ENCODE measurements around the gene YIF1A.

Gene YIF1A

GRCh38 chr11:66275984-66276612 lies 12.8 kb downstream of the YIF1A start:
- peaks cover 34% of the 10 kb centered on the region for H3K36me3 ChIP-seq (replicated peaks; ENCODE audit: low read depth, low read length)

GRCh38 chr11:66275396-66275795 lies 13.5 kb downstream of the YIF1A start:
- H3K9me3 ChIP-seq (ENCODE audit: insufficient read depth, low read length): no peaks in the 10 kb centered on the region
- H3K27me3 ChIP-seq (ENCODE audit: low read depth, low read length): no peaks in the 10 kb centered on the region
- H3K4me2 ChIP-seq (ENCODE audit: low read length): no peak overlapping the region
- peaks cover 13% of the 10 kb centered on the region for H3K79me2 ChIP-seq (ENCODE audit: low read length)
- no peak overlapping the region for H2AFZ ChIP-seq (ENCODE audit: low read depth, low read length)
- peaks cover 7% of the 10 kb centered on the region for H3K4me1 ChIP-seq (ENCODE audit: low read length)
- no peak overlapping the region for H3K4me3 ChIP-seq (ENCODE audit: low read length)
- H3K9ac ChIP-seq (ENCODE audit: low read length): no peak overlapping the region
- peaks cover 15% of the 10 kb centered on the region for H4K20me1 ChIP-seq (ENCODE audit: insufficient read depth, low read length)
- H3K36me3 ChIP-seq (replicated peaks; ENCODE audit: low read depth, low read length): peaks cover 39% of the 10 kb centered on the region
- no peak overlapping the region for H3K27ac ChIP-seq (ENCODE audit: low read length)
- TF ChIP-seq EZH2phosphoT487 (IDR thresholded peaks at IDR 0.05; ENCODE audit: low read depth) (no peak), CTCF (IDR thresholded peaks at IDR 0.05; ENCODE audit: low read depth, low read length) (no peak)

More at GRCh38 chr11:66275984-66276612, 12.8 kb downstream of the YIF1A start:
- H3K4me3 ChIP-seq (ENCODE audit: low read length): no peak overlapping the region
- H2AFZ ChIP-seq (ENCODE audit: low read depth, low read length): no peak overlapping the region
- no peaks in the 10 kb centered on the region for H3K27me3 ChIP-seq (ENCODE audit: low read depth, low read length)
- no peaks in the 10 kb centered on the region for H3K9me3 ChIP-seq (ENCODE audit: insufficient read depth, low read length)
- TF ChIP-seq EZH2phosphoT487 (IDR thresholded peaks at IDR 0.05; ENCODE audit: low read depth) (no peak), CTCF (IDR thresholded peaks at IDR 0.05; ENCODE audit: low read depth, low read length) (no peak)
- H3K79me2 ChIP-seq (ENCODE audit: low read length): 0 out of 2 replicates have a peak, but pooled peaks cover 7% of the 10 kb centered on the region
- H3K4me2 ChIP-seq (ENCODE audit: low read length): no peak overlapping the region
- peaks cover 7% of the 10 kb centered on the region for H3K4me1 ChIP-seq (ENCODE audit: low read length)
- H3K9ac ChIP-seq (ENCODE audit: low read length): no peak overlapping the region
- no peak overlapping the region for H3K27ac ChIP-seq (ENCODE audit: low read length)
- H4K20me1 ChIP-seq (ENCODE audit: insufficient read depth, low read length): peaks cover 10% of the 10 kb centered on the region; the same call in 1 of the 2 replicates

- Histone ChIP-seq H3K4me2 (ENCODE audit: low read length) (no peak overlapping the region), H4K20me1 (ENCODE audit: insufficient read depth, low read length) (peaks cover 20% of the 10 kb centered on the region), H3K9me3 (ENCODE audit: insufficient read depth, low read length) (no peaks in the 10 kb centered on the region), H3K79me2 (ENCODE audit: low read length) (peaks cover 25% of the 10 kb centered on the region), H3K9ac (ENCODE audit: low read length) (no peak overlapping the region), H3K36me3 (replicated peaks; ENCODE audit: low read depth, low read length) (peaks cover 39% of the 10 kb centered on the region), H3K4me3 (ENCODE audit: low read length) (no peak overlapping the region), H2AFZ (ENCODE audit: low read depth, low read length) (no peak overlapping the region), H3K27me3 (ENCODE audit: low read depth, low read length) (no peaks in the 10 kb centered on the region), H3K27ac (ENCODE audit: low read length) (no peak overlapping the region), H3K4me1 (ENCODE audit: low read length) (peaks cover 14% of the 10 kb centered on the region)
- TF ChIP-seq CTCF (IDR thresholded peaks at IDR 0.05; ENCODE audit: low read depth, low read length) (no peak), EZH2phosphoT487 (IDR thresholded peaks at IDR 0.05; ENCODE audit: low read depth) (no peak)
These were observed 14.7 kb downstream of the YIF1A start for GRCh38 chr11:66274219-66274618.

GRCh38 chr11:66272596-66272995 lies 16.3 kb downstream of the YIF1A start:
- Histone ChIP-seq H3K4me2 (ENCODE audit: low read length) (no peak overlapping the region), H3K4me1 (ENCODE audit: low read length) (peaks cover 10% of the 10 kb centered on the region), H4K20me1 (ENCODE audit: insufficient read depth, low read length) (peaks cover 20% of the 10 kb centered on the region), H3K4me3 (ENCODE audit: low read length) (no peak overlapping the region), H3K27me3 (ENCODE audit: low read depth, low read length) (no peaks in the 10 kb centered on the region), H3K9ac (ENCODE audit: low read length) (no peak overlapping the region), H2AFZ (ENCODE audit: low read depth, low read length) (no peak overlapping the region), H3K27ac (ENCODE audit: low read length) (no peak overlapping the region), H3K36me3 (replicated peaks; ENCODE audit: low read depth, low read length) (peaks cover 39% of the 10 kb centered on the region), H3K9me3 (ENCODE audit: insufficient read depth, low read length) (no peaks in the 10 kb centered on the region), H3K79me2 (ENCODE audit: low read length) (peaks cover 31% of the 10 kb centered on the region)
- TF ChIP-seq EZH2phosphoT487 (IDR thresholded peaks at IDR 0.05; ENCODE audit: low read depth) (no peak), CTCF (IDR thresholded peaks at IDR 0.05; ENCODE audit: low read depth, low read length) (no peak)

Measured in OCI-LY3 (cell line).